Hematopoietic multipotent progenitor cell treated with erythropoietin and hydrocortisone succinate and interleukin-3 and kit ligand, for 8 days (in vitro differentiated cells): ENCODE results near the gene BPIFB1.

Experiments
- DNase-seq: peaks from one replicate; pipeline ENCODE4 v3.0.0-alpha.2; 2015

The BPIFB1 gene, protein sequence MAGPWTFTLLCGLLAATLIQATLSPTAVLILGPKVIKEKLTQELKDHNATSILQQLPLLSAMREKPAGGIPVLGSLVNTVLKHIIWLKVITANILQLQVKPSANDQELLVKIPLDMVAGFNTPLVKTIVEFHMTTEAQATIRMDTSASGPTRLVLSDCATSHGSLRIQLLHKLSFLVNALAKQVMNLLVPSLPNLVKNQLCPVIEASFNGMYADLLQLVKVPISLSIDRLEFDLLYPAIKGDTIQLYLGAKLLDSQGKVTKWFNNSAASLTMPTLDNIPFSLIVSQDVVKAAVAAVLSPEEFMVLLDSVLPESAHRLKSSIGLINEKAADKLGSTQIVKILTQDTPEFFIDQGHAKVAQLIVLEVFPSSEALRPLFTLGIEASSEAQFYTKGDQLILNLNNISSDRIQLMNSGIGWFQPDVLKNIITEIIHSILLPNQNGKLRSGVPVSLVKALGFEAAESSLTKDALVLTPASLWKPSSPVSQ

DNA sequence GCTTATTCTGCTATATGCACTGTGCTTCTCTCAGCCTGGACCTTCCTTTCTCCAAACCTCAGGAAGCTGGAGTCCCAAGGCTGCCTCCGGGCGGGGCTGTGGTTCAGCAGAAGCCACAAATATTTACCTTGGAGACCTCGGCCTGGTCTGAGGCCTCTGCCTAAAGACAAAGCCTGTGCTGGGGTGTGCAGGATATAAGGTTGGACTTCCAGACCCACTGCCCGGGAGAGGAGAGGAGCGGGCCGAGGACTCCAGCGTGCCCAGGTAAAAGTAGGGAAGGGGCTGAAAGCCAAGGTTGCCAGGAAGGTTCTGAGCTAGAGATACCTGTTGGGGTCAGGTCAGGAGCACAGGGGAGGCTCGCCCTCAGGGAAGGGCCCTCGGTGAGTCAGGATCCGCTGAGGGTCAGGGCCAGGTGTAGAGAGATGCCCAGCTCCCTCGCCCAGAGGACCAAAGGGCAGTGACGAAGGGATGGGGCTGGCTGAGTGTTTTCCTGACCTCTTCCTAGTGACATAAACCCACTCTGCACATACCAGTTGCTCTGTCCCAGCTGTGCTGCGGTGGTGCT is at the start of gene BPIFB1:
Gene BPIFB1, plus strand, starts transcription at position 224 of the 565 bp plus-strand sequence. CDS start 2,860 bp downstream, outside the sequence.
- no peak for DNase-seq

DNA sequence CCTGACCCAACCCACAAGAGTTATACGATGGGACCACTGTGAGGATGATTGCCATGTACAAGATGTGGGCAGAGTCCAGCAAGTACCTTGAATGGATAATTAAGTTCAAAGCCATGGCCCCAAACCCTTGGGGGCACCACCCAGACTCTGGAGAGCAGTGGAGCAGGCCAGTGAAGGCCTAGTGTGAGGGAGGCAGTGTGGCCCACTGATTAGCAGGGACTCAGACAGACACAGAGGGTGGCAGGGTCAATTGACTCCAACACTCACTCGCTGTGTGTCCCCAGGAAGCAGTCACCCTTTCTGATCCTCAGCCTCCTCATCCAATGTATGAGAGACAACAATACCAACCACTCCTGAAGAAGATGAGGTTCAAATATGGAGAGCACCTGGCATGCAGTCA is 49.0 kb upstream of the BPIFB1 start:
- no peak for DNase-seq

DNA sequence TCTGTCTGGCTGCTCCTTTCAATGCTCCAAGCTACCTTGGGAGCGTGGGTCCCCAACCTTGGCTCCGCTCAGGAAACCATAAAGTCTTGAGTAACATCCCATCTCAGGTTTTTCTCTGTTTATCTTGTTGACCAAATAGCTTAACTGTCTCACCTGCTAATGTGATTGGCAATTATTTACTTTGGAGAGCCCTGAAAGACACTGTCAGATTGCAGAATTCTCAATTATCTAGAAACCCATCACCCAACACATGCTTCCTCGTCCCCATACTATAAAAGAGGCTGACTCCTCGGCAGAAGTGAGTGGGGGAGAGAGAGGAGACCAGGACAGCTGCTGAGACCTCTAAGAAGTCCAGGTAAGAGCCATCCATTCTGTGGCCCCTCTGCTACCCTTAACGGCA is 47.3 kb upstream of the BPIFB1 start, which contains the start of gene BPIFA1:
Gene BPIFA1, plus strand, starts transcription at position 301 of the 400 bp plus-strand sequence. CDS start 1,716 bp downstream, outside the sequence.
- DNase-seq = no peak

DNA sequence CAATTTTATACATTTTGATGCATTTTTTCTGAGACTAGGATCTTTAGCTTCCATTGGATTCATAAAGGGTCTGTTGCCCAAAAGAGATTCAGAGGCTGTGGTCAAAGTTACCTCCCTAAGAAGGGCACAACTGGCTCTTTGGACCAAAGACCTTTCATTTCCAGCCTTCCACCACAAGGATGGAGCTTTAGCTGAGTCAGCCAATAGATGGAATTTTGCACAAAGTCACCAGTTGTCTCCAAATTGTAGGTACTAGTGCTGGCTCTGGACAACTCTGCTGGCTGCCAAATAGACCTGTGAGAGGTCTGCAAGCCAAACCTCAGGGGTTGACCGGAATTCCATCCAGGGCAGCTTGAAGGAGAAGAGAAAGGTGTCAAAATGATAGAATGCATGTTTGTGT is 46.7 kb upstream of the BPIFB1 start:
- DNase-seq = no peak

DNA sequence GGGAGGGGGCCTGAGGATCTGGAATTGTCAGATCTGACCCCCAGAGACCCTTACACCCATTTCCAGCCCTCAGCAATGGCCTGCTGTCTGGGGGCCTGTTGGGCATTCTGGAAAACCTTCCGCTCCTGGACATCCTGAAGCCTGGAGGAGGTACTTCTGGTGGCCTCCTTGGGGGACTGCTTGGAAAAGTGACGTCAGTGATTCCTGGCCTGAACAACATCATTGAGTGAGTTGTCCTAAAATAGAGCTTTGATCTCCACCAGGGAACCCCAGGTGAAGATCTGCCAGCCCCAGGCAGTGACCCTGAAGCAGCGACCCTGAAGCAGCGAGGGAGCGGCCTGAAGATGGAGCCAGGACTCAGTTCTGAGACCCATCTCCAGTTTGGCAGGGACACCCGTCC is 45.0 kb upstream of the BPIFB1 start:
- no peak for DNase-seq

DNA sequence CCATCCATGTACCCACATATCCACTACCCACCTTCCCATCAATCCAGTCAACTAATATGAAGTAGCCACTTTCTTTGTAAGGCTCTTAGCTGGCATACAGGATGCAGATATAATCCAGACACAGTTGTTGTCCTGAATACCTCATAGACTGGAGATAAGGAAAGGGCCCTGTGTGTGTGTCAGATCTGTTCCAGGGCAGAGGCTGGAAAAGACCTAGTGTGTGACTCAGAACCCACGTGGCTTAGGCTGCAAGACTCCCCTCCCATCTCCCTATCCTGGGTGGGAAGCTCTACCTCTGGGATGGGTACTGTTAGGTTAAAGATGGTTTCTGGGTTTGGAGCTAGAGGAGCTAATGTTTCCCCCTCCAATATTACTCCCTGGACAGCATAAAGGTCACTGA is 43.6 kb upstream of the BPIFB1 start:
- no peak for DNase-seq

DNA sequence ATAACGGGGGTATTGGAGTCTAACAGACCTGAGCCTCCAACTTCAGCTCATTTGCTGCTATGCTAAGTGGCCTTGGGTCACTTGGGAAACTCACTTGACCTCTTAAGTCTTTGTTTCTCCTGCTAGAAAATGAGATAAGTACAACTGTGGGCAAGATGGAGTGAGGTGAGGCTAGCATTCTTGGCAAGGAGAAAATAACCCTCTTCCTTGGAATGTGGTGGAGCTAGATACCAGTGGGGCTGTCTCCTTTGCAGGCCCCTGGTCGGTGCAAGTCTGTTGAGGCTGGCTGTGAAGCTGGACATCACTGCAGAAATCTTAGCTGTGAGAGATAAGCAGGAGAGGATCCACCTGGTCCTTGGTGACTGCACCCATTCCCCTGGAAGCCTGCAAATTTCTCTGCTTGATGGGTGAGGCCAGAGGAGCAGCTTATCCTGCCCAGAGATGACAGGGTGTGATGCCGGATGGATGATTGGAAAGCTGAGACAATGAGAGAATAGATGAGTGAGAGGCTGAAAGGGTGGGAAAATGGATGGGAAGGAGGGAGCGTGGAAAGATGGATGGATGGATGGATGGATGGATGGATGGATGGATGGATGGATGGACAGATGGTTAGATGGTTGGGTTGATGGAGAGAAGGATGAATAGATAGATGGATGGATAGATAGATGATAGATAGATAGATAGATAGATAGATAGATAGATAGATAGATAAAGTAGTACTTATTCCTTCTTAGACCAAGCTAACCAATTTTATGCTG is 42.9 kb upstream of the BPIFB1 start:
- DNase-seq = no peak

DNA sequence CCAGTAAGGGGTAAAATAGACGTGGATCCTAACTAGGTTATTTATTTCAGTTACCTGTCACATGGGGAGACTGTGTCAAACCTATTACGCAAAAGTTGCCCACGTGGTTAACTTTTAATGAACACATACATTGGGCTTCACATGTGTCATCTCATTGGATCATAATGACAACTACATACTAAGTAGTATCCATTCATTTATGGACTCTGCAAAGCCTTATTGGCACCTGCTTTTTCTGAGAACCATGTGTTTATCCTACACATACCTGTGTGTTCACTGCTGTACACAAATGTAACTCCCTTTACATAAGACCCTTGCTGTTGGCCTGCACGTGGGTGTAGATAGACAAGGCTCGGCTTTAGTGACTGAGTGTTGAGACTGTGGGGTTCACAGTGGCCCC is 42.1 kb upstream of the BPIFB1 start:
- DNase-seq = no peak

DNA sequence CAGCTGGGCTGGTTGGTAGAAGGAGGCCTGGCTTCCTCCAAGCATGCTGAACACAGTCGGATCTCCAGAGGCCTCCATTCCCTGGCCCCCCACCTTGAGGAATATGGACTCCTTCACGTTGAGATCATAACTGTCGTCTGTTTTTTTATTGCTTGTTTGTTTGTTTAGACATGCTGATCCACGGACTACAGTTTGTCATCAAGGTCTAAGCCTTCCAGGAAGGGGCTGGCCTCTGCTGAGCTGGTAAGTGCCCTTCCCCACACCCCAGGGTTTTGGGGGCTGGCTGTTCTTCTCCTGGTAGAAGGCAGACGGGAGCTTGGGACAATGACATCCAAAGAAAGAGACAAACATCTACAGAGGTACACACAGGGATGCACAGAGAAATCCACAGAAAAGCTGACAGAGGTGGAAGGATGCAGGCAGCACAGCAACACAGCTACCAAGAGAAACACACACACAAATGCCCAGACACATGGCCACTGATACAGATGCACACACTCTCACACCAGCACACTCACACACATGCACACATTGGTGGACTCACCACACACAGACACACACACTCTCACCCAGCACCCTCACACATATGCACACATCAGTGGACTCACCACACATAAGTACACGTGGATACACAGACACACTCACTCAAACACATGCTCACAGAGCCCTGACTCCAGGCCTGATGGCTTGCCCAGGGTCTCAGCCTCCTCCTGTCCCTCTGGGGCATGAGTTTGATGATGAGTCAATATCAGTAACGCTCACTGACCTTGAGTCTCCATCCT is 40.5 kb upstream of the BPIFB1 start:
- no peak for DNase-seq

DNA sequence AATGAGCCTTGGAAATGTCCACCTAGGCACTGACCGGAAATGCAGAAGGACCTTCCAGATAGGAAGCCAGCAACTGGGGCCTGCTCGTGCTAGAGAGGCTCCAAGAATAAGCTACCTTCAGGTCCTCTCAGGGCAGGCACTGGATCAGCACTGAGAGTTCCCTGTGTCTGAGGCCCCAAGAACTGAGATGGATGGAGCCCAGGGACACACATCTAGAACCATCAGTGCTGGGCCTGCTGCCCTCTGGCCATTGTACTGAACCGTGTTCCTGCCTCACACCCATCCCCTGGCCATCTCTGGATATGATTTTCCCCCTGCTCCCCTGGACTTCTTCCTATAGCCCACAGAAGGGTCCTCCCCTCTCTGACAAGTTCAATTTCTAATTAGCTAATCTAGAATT is 36.9 kb upstream of the BPIFB1 start:
- DNase-seq = no peak

DNA sequence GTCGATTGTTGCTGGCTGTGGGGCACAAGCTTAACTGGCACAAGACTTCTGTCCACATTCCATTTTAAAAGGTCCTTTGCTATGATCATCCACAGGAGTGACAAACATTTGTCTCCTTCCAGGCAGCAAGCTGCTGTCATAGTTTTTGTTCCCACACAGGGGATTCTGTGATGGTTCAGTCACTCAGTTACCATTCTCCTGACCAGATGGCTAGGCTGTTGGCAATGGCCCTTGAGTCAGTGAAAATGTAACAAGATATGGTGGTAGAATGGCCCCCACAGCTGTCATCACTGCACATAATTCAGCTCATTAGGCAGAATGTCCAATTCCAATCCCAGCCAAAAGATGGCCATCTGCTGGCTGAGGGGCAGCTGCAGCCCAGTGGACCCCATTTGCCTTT is 33.6 kb upstream of the BPIFB1 start:
- no peak for DNase-seq

DNA sequence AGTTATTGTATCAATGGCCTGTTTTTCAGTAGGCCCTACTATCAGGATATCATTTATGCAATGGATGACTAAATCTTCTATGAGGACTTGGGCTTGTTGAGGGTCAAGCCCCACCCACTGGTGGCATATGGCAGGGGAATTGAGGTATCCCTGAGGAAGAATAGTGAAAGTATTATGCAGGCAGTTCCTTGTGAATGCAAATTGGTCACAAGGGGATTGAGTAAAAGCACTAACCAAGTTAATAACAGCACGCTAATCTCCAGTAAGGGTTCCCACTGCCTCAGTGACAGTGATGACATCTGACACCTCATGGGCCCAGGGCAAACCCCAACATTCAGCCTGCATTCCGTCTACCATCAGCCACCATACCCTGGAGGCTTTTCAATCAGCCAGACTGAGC is 32.3 kb upstream of the BPIFB1 start:
- no peak for DNase-seq

DNA sequence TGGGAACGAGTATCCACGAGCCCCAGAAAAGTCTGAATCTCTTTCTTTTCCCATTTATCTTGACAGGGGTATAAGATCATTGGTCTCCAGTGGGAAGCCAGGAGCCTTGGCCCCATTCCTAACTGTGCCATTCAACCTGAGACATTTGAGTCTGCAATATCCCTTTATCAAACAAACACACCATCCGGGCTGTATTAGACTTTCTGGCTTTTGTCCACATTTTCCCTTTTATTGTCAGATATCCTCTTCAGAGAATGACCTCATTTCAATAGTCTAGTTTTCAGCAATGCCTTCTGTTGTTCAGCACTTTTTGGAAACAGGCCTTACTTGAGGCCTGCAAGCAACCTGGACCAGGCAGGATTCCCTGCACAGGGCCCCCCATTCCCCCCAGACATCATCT is 31.5 kb upstream of the BPIFB1 start:
- DNase-seq = no peak

DNA sequence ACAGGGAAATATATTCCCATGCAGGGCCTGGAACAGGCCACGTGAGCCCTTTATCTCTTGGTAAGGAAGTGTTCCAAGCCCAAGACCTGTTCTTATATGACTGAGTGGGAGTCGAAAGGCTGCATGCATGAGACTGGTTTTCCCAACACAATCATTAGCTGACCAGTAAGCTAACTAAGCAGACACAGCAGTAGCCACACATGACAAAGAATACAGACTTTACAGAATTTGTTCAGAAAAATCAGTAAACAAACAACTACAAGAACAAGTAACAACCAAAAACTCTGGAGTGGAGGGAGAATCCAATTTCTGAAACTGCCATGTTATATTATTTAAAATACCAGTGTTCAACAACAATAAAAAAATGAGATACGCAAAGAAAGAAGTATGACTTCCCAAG is 30.6 kb upstream of the BPIFB1 start:
- no peak for DNase-seq

DNA sequence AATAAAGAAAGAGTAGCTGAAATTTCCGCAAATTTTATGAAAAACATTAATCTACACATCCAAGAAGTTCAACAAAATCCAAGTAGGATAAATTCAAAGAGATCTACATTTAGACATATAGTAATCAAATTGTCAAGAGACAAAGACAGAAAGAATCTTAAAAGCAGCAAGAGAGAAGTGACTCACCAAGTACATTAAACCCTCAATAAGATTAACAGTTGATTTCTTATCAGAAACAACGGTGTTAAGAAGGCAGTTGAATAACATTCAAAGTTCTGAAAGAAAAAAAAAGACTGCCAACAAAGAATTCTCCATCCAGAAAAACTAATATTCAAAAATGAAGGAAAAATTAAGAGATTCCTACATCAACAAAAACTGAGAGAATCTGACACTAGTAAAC is 28.0 kb upstream of the BPIFB1 start:
- no peak for DNase-seq

DNA sequence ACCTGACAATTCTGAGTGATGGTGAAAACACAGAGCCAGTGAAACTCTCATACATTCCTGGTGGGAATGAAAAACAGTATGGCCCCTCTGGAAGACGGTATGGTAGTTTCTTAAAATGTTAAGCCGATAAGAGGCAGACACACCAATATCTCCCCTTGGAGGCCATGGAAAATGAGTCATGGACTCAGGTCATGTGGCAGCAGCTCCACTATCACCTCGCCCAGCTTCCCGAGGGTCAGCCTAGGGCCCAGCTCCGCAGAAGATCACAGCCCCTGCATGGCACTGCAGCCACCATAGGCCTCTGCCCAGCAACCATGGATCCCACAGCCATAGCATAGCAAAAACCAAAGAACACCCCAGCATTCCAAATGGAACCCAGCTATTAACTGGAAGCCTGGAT is 25.8 kb upstream of the BPIFB1 start:
- no peak for DNase-seq

DNA sequence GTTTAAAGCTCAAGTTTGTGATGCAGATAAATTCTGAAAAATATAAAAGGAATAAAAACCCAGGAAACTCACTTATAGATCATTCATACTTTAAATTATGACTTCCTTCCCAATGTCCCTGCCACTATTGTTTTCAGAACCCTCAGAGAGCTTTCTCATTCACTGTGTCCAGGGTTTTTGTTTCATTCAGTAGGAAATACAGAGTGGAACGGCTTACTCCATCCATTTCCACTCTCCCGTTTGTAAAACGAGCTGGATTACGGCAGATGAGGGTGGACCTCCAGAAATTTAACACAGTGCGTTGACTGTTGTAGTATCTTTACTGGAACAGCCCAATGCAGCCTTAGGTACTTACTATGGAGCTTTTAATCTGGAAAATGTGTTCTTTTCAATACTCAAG is 23.6 kb upstream of the BPIFB1 start:
- no peak for DNase-seq

DNA sequence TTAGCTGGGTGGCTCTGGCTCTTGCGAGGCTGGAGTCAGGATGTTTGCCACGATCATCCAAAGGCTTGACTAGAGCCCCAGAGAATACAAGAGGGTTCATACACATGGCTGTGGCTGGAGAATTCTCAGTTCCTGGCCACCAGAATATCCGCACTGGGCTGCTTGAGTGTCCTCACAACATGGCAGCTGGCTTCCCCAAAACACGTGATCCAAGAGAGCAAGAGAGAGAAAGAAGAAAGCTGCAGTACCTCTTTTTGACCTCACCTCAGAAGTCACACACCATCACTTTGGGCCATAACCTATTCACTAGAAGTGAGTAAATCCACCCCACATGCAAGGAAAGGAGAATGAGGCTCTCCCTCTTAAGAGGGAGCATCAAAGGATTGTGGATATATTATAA is 21.5 kb upstream of the BPIFB1 start:
- DNase-seq = no peak

DNA sequence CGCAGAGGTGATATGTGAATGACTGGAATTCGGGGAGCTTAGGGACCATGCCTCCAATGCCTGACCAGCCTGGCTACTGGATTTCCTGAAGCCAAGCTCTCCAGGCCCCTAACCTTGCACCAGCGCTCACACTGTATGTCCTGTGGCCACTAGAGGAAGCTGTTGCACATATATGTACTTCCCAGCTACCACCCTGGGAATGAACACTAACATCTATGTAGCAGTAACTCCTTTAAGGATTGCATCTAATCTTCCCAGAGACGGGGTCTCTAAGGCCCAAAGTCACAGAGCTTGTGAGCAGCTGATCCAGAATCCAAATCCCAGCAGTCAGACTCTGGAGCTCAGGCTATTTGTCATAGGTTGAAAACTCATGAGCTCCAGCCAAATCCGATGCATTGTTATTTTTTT is 20.4 kb upstream of the BPIFB1 start:
- DNase-seq = peak; percentile 45

DNA sequence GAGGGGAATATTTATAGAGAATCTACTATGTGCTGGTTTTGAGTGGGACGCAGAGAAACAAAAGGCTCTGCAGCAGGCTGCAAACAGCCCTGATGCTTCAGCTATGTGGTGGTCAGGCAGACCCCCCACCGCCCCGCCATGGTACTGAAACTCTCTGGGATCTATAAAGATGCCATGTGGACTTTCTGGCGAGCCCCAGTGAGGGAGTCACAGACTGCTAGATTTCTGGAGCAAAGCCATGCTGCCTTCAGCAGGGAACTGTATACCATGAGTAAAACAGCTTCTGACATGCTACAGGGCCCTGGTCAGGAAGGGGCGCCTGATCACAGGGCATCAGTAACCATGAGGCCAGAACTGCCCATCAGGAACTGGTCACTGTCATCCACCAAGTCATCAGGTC is 19.2 kb upstream of the BPIFB1 start:
- no peak for DNase-seq

DNA sequence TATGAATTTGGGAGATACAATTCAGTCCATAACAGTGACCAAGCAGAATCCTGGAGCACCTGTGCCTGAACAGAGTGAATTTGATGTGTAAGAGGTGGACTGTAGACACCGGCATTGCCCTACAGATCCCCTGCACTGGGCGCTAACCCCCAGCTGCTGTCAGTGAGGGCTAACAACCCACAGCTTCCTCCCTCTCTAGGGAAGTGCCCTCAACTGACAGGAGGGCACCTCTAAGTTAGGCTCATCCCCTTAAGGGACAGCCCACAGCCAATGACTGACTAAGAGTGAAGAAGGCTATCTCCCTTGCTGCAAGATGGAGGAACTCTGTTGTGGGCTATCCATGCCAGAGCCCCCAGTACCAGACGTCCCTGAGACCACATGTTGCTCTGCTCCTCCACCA is 15.3 kb upstream of the BPIFB1 start:
- no peak for DNase-seq

DNA sequence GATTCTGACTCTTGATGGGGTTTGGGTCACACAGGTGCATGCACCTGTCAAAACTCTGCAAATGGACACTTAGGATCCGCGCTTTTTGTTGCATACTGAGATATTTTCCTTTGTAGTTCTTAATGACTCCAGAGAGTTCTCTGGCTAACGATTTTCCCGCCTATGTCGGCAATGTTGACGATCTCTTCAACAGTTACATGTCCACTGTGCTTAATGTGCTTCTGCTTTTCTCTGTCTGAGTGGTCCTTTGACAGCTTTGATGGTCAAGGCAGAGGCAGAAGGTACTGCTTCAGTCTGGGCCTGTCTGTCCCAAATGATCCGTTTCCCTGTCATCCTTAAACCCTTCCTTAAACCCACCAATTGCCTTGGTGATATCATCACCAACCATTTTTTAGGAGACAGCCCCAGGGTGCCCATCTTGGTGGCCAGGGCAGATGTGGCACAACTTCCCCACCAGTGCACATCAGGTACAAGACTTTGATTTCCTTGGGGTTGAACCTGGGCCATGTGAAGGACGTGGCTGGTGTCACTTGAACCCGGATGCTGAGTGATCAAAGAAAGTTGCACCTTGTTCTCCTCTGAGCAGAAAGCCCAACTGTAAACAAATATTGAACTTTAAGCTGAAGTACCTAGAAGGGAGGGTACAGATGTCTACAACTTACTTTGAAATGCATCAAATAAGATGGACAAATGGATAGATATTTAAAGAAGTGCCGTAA is 10.7 kb upstream of the BPIFB1 start:
- no peak for DNase-seq
